Right renal pelvis (tissue), 4 donors: ENCODE measurements around the gene CHGA. TPM values are rescaled to one million over a fixed set of nuclear protein-coding genes. Genes with fewer than 3 reads are reported as not detected.
A peak's percentile ranks its signal among the peaks of the same experiment; 100 is the strongest.

Experiments
- DNase-seq, 4 donors: peaks; one replicate each; pipeline ENCODE4 v3.0.0-alpha.2; 2013; ENCODE audit warnings: low read depth in 4 of 4, low spot score in 3 of 4, missing footprints in 1 of 4
- polyA plus RNA-seq, 4 donors: library from polyadenylated mRNA; unstranded; fragments of 120-200 nt; gene quantifications; one replicate each; pipeline ENCODE4 v1.2.1, GENCODE V29; 2013; ENCODE audit not compliant: insufficient read length in 4 of 4

The CHGA gene
- polyA plus RNA-seq, 4 donors = 0.20 to 2.0 TPM; not detected in 2

- no peak for DNase-seq
Measured at GRCh38 chr14:92959189-92959531, 36.2 kb downstream of the CHGA start.

GRCh38 chr14:92959761-92960680, 37.1 kb downstream of the CHGA start:
- no peak for DNase-seq

GRCh38 chr14:92960706-92961566, 38.0 kb downstream of the CHGA start:
- no peak for DNase-seq

- DNase-seq = no peak
Measured at GRCh38 chr14:92961567-92961855, 38.6 kb downstream of the CHGA start.

- DNase-seq = no peak
Measured at GRCh38 chr14:92962031-92962830, 39.3 kb downstream of the CHGA start.

- no peak for DNase-seq
Measured at GRCh38 chr14:92962831-92963095, 39.8 kb downstream of the CHGA start.

- DNase-seq = no peak
Measured at GRCh38 chr14:92963301-92964123, 40.6 kb downstream of the CHGA start.

- no peak for DNase-seq
Measured at GRCh38 chr14:92964124-92965109, 41.5 kb downstream of the CHGA start.

GRCh38 chr14:92965281-92965680, 42.3 kb downstream of the CHGA start:
- no peak for DNase-seq

GRCh38 chr14:92967346-92967926, 44.5 kb downstream of the CHGA start:
- no peak for DNase-seq

GRCh38 chr14:92968291-92969020, 45.5 kb downstream of the CHGA start:
- no peak for DNase-seq

GRCh38 chr14:92969430-92969829, 46.5 kb downstream of the CHGA start:
- DNase-seq = no peak

- DNase-seq = peak in 2 of 4 donors; percentile 39 to 40
Measured at GRCh38 chr14:92969871-92970270, 46.9 kb downstream of the CHGA start.

GRCh38 chr14:92970271-92970670, 47.3 kb downstream of the CHGA start:
- DNase-seq = no peak

- DNase-seq = no peak
Measured at GRCh38 chr14:92971601-92972180, 48.7 kb downstream of the CHGA start.

- no peak for DNase-seq
Measured at GRCh38 chr14:92973261-92973797, 50.4 kb downstream of the CHGA start.

- DNase-seq = no peak
Measured at GRCh38 chr14:92973798-92974372, 50.9 kb downstream of the CHGA start.
